ENCODE data around the gene ARHGAP18. TPM values are rescaled to one million over a fixed set of nuclear protein-coding genes. Genes with fewer than 3 reads are reported as not detected.

Gene ARHGAP18
- total RNA-seq, 1 donor from 2014 or later: 13.3 TPM

- Mint-ChIP-seq H3K27me3 (ENCODE audit: unreplicated experiment) (no peaks in the 10 kb centered on the region), H3K27ac (ENCODE audit: unreplicated experiment) (no peak overlapping the region), H3K4me1 (ENCODE audit: unreplicated experiment) (peaks cover 47% of the 10 kb centered on the region), H3K9me3 (ENCODE audit: unreplicated experiment) (peaks cover 4% of the 10 kb centered on the region), H3K36me3 (ENCODE audit: unreplicated experiment) (peaks cover 2% of the 10 kb centered on the region), H3K4me3 (ENCODE audit: unreplicated experiment) (no peak overlapping the region)
- no peak for DNase-seq (ENCODE audit: extremely low spot score, unreplicated experiment)
- no peak for TF ChIP-seq CTCF (IDR thresholded peaks at IDR 0.05)
Observed at GRCh38 chr6:129691043-129691640, 18.8 kb downstream of the ARHGAP18 start.

- H3K9me3 Mint-ChIP-seq (ENCODE audit: unreplicated experiment): peaks cover 4% of the 10 kb centered on the region
- TF ChIP-seq CTCF (IDR thresholded peaks at IDR 0.05): no peak
- peaks cover 2% of the 10 kb centered on the region for H3K36me3 Mint-ChIP-seq (ENCODE audit: unreplicated experiment)
- H3K27me3 Mint-ChIP-seq (ENCODE audit: unreplicated experiment): no peaks in the 10 kb centered on the region
- peak overlapping the region; percentile 82 for H3K27ac Mint-ChIP-seq (ENCODE audit: unreplicated experiment)
- no peak overlapping the region for H3K4me3 Mint-ChIP-seq (ENCODE audit: unreplicated experiment)
- no peak for DNase-seq (ENCODE audit: extremely low spot score, unreplicated experiment)
- peaks cover 55% of the 10 kb centered on the region for H3K4me1 Mint-ChIP-seq (ENCODE audit: unreplicated experiment)
Observed at GRCh38 chr6:129686941-129687627, 22.9 kb downstream of the ARHGAP18 start.

GRCh38 chr6:129685662-129686031, 24.3 kb downstream of the ARHGAP18 start:
- no peak for TF ChIP-seq CTCF (IDR thresholded peaks at IDR 0.05)
- Mint-ChIP-seq H3K9me3 (ENCODE audit: unreplicated experiment) (peaks cover 4% of the 10 kb centered on the region), H3K4me1 (ENCODE audit: unreplicated experiment) (peaks cover 64% of the 10 kb centered on the region), H3K27me3 (ENCODE audit: unreplicated experiment) (no peaks in the 10 kb centered on the region), H3K4me3 (ENCODE audit: unreplicated experiment) (no peak overlapping the region), H3K36me3 (ENCODE audit: unreplicated experiment) (peaks cover 2% of the 10 kb centered on the region), H3K27ac (ENCODE audit: unreplicated experiment) (peak overlapping the region; percentile 64)
- no peak for DNase-seq (ENCODE audit: extremely low spot score, unreplicated experiment)

GRCh38 chr6:129684903-129685661, 24.9 kb downstream of the ARHGAP18 start:
- H3K4me1 Mint-ChIP-seq (ENCODE audit: unreplicated experiment): peaks cover 69% of the 10 kb centered on the region
- DNase-seq (ENCODE audit: extremely low spot score, unreplicated experiment): no peak
- H3K36me3 Mint-ChIP-seq (ENCODE audit: unreplicated experiment): peaks cover 2% of the 10 kb centered on the region
- no peaks in the 10 kb centered on the region for H3K27me3 Mint-ChIP-seq (ENCODE audit: unreplicated experiment)
- H3K9me3 Mint-ChIP-seq (ENCODE audit: unreplicated experiment): peaks cover 4% of the 10 kb centered on the region
- peak overlapping the region; percentile 94 for H3K27ac Mint-ChIP-seq (ENCODE audit: unreplicated experiment)
- no peak overlapping the region for H3K4me3 Mint-ChIP-seq (ENCODE audit: unreplicated experiment)
- TF ChIP-seq CTCF (IDR thresholded peaks at IDR 0.05): no peak

GRCh38 chr6:129684323-129684884, 25.6 kb downstream of the ARHGAP18 start:
- peaks cover 2% of the 10 kb centered on the region for H3K36me3 Mint-ChIP-seq (ENCODE audit: unreplicated experiment)
- TF ChIP-seq CTCF (IDR thresholded peaks at IDR 0.05): no peak
- H3K27ac Mint-ChIP-seq (ENCODE audit: unreplicated experiment): peak overlapping the region; percentile 94
- H3K4me3 Mint-ChIP-seq (ENCODE audit: unreplicated experiment): peak overlapping the region; percentile 58
- H3K27me3 Mint-ChIP-seq (ENCODE audit: unreplicated experiment): no peaks in the 10 kb centered on the region
- peaks cover 4% of the 10 kb centered on the region for H3K9me3 Mint-ChIP-seq (ENCODE audit: unreplicated experiment)
- H3K4me1 Mint-ChIP-seq (ENCODE audit: unreplicated experiment): peaks cover 76% of the 10 kb centered on the region
- DNase-seq (ENCODE audit: extremely low spot score, unreplicated experiment): no peak
